ENCODE results near the gene LAYN.

GRCh38 chr11:111541254-111542061 is 938 bp downstream of the LAYN start:
- TF ChIP-seq CTCF (IDR thresholded peaks at IDR 0.05; ENCODE audit: extremely low read depth in 1 of 2, insufficient read depth in 1 of 2, low read depth in 1 of 2, low read length in 2 of 2) (no peak), MYC (IDR thresholded peaks at IDR 0.05; ENCODE audit: low read depth, low read length) (no peak), EZH2 (IDR thresholded peaks at IDR 0.05; ENCODE audit: borderline replicate concordance, low read depth, low read length, severe bottlenecking) (no peak), POLR2AphosphoS5 (IDR thresholded peaks at IDR 0.05; ENCODE audit: insufficient read depth, low read depth, low read length) (no peak), MAX (IDR thresholded peaks at IDR 0.05; ENCODE audit: insufficient read depth, insufficient read length) (no peak), POLR2A (IDR thresholded peaks at IDR 0.05; ENCODE audit: low read depth, low read length) (no peak)
